Spleen (tissue), 7 donors: ENCODE data around the gene GNG7.

Experiments
- CTCF ChIP-seq, 11 experiments: fragments of 200-600 bp in 7 of 11; fragments of 450-650 bp in 4 of 11; sonication (generic) in 4 of 11; IDR thresholded peaks in 8 of 11; conservative IDR thresholded peaks in 3 of 11; 1 replicate in 7 of 11; 2 replicates in 4 of 11; pipeline versions ENCODE4 v1.4.0 to v1.8.0; 2016 to 2021; ENCODE audit warnings: antibody characterized with exemption in 11 of 11, inconsistent platforms in 4 of 11, mild to moderate bottlenecking in 1 of 11
- POLR2A ChIP-seq, 3 donors: fragments of 450-650 bp; IDR thresholded peaks; one replicate each; pipeline ENCODE4 v1.5.1; 2017; ENCODE audit warnings: antibody characterized with exemption in 3 of 3, mild to moderate bottlenecking in 1 of 3
- donor health status: DM: no; HTN: no; CAD: no; lungs with moderate emphysema.
- donor health status: DM: no; HTN: no; CAD: no.
- donor health status: DM: no; HTN: no; CAD: no.

- no peak for TF ChIP-seq CTCF (IDR thresholded peaks at IDR 0.05 in 8 of 11, conservative IDR thresholded peaks at IDR 0.05 in 3 of 11)
- TF ChIP-seq POLR2A (IDR thresholded peaks at IDR 0.05): no peak
These were observed 214.0 kb downstream of the GNG7 start for GRCh38 chr19:2488405-2488941.
